ENCODE measurements around the gene TPP2.

The TPP2 gene

GRCh38 chr13:102596147-102597028, at the start of gene TPP2:
Gene TPP2, plus strand, starts transcription at chr13:102596986. Its CDS starts 53 bp downstream, at chr13:102597039.
- peak; percentile 98 for DNase-seq

- no peak for DNase-seq
Measured at GRCh38 chr13:102548811-102549210, 48.0 kb upstream of the TPP2 start.

GRCh38 chr13:102550507-102550906, 46.3 kb upstream of the TPP2 start:
- DNase-seq = no peak

GRCh38 chr13:102555914-102556553, 40.8 kb upstream of the TPP2 start:
- peak; percentile 33 for DNase-seq

GRCh38 chr13:102556806-102557205, 40.0 kb upstream of the TPP2 start:
- no peak for DNase-seq

- no peak for DNase-seq
Measured at GRCh38 chr13:102558029-102558428, 38.8 kb upstream of the TPP2 start.

GRCh38 chr13:102561933-102562332, 34.9 kb upstream of the TPP2 start:
- DNase-seq = no peak

GRCh38 chr13:102563267-102563666, 33.5 kb upstream of the TPP2 start:
- DNase-seq = no peak

GRCh38 chr13:102564564-102564963, 32.2 kb upstream of the TPP2 start:
- DNase-seq = no peak

GRCh38 chr13:102566513-102566912, 30.3 kb upstream of the TPP2 start:
- DNase-seq = no peak

- no peak for DNase-seq
Measured at GRCh38 chr13:102567857-102568256, 28.9 kb upstream of the TPP2 start.

- peak; percentile 50 for DNase-seq
Measured at GRCh38 chr13:102569488-102569887, 27.3 kb upstream of the TPP2 start.

- no peak for DNase-seq
Measured at GRCh38 chr13:102571075-102571474, 25.7 kb upstream of the TPP2 start.

GRCh38 chr13:102572323-102572722, 24.5 kb upstream of the TPP2 start:
- DNase-seq = no peak

- peak; percentile 56 for DNase-seq
Measured at GRCh38 chr13:102580552-102581169, 16.1 kb upstream of the TPP2 start.

GRCh38 chr13:102582256-102582655, 14.5 kb upstream of the TPP2 start:
- DNase-seq = no peak

GRCh38 chr13:102584434-102584833, 12.4 kb upstream of the TPP2 start:
- no peak for DNase-seq

GRCh38 chr13:102586615-102587014, 10.2 kb upstream of the TPP2 start:
- DNase-seq = no peak

- DNase-seq = no peak
Measured at GRCh38 chr13:102587916-102588315, 8.9 kb upstream of the TPP2 start.

GRCh38 chr13:102589301-102589822, 7.4 kb upstream of the TPP2 start:
- peak; percentile 27 for DNase-seq

- DNase-seq = peak; percentile 60
Measured at GRCh38 chr13:102591988-102592781, 4.6 kb upstream of the TPP2 start.

GRCh38 chr13:102593466-102593865, 3.3 kb upstream of the TPP2 start:
- no peak for DNase-seq

Measured in fibroblast of skin of right quadriceps (primary cell).